ENCODE measurements around the gene UVRAG.

UVRAG gene

GRCh38 chr11:76169473-76169896 lies 354.5 kb downstream of the UVRAG start:
- no peak for DNase-seq (ENCODE audit: low read depth)

DNA sequence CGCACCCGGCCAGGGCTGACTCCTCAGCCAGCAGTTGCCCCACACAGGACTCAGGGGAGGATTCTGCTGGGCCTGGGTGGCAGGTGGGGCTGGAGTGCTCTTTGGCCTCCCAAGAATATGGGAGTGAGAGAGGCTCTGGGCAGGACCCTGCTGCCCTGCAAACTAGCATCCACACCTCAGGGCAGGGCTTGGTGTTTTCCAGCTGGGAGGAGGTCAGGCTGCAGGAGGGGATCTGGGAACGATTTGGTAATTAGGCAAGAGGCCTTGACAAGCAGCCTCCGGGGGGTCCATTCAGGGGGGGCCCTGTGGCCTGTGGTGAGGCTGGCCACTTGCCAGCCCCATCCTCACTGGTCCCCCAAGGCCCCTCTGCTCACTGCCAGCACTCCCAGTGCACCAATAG lies 355.5 kb downstream of the UVRAG start:
- no peak for DNase-seq (ENCODE audit: low read depth)

GRCh38 chr11:76172583-76172982 lies 357.6 kb downstream of the UVRAG start:
- DNase-seq (ENCODE audit: low read depth): no peak

GRCh38 chr11:76173663-76174062 lies 358.7 kb downstream of the UVRAG start:
- DNase-seq (ENCODE audit: low read depth): no peak

GRCh38 chr11:76174330-76174729 lies 359.3 kb downstream of the UVRAG start:
- DNase-seq (ENCODE audit: low read depth): no peak

GRCh38 chr11:76175783-76176182 lies 360.8 kb downstream of the UVRAG start:
- no peak for DNase-seq (ENCODE audit: low read depth)

- DNase-seq (ENCODE audit: low read depth): no peak
Observed at GRCh38 chr11:76176463-76176862, 361.5 kb downstream of the UVRAG start.

GRCh38 chr11:76177250-76177686 lies 362.3 kb downstream of the UVRAG start:
- DNase-seq (ENCODE audit: low read depth): no peak

GRCh38 chr11:76179147-76179546 lies 364.1 kb downstream of the UVRAG start:
- no peak for DNase-seq (ENCODE audit: low read depth)

DNA sequence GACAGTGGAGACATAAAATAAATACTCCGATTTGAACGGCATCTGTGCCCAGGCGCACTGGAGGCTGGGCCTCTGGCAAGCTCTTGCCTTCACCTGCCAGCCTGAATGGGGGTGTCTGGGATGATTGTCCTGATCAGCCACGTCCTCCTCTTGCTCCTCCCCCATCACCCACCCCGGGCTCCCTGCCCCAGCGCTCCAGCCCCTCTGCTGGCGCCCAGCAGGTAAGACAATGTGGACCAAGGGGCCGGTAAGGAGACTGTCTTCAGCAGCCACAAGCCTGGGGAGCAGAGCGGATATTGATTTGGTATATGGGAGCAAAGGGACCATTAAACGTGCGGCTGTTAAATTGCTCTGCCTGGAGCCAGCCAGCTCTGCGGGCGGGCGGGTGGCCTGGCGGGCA lies 366.4 kb downstream of the UVRAG start:
- no peak for DNase-seq (ENCODE audit: low read depth)

DNA sequence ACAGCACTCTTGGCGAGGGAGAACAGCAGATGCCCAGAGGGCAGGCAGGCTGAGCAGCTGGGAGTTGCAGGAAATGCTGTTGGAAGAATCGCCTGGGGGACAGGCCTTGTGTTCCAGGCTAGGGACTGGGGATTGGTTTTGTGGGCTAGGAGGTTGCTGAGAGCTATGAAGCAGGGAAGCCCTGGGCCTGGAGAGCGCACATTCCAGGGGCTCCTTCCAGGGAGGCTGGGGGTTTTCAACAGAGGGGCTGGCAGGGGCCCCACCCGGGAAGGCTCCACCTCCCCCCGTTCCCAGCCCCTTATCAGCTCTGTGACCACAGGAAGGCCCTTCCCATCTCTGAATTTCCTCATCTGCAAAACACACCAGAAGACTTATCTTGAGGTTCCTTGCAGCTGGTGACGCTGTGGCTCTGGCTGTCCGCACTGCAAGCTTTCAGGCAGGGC lies 369.6 kb downstream of the UVRAG start:
- DNase-seq (ENCODE audit: low read depth): no peak

- no peak for DNase-seq (ENCODE audit: low read depth)
Observed at GRCh38 chr11:76185511-76185910, 370.5 kb downstream of the UVRAG start.

- DNase-seq (ENCODE audit: low read depth): no peak
Observed at GRCh38 chr11:76185931-76186401, 371.0 kb downstream of the UVRAG start.

- no peak for DNase-seq (ENCODE audit: low read depth)
Observed at GRCh38 chr11:76186776-76187279, 371.8 kb downstream of the UVRAG start.

GRCh38 chr11:76188873-76189272 lies 373.9 kb downstream of the UVRAG start:
- no peak for DNase-seq (ENCODE audit: low read depth)

DNA sequence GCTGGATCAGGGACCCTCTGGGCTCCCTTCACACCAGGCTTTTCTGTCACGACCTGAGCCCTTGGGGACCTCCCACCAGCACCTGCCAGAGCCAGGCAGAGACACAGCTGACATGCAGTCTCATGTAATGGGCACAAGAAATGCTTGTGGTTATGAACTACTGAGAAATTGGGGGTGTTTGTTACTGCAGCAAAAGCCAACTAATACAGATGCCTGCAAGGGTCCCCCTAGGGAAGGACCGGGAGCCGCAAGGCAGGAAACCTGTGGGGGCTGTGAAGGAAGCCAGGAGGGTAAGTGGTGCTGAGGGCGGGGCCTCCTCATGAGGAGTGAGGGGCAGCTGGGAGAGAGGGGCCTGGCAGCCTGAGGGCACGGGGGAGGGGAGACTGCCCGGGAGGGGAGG lies 374.7 kb downstream of the UVRAG start:
- no peak for DNase-seq (ENCODE audit: low read depth)

DNA sequence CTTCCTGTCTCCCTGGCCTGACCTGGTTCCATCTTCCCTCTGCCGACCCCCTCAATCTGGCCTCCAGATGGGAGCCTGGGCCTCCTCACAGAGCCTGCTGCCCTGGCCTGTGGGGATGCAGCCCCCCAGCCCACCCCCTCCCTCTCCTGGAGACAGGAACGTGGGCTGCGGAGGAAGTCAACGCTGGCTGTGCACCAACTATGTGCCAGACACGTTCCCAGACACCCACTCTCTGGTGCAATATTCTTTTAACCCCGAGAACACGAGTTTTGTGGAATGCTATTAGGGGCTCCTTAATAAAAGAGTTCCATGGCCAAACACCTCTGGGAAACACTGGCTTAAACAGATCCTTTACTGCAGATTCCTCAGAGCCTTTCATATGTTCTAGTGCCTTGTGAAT lies 375.4 kb downstream of the UVRAG start:
- no peak for DNase-seq (ENCODE audit: low read depth)
